ENCODE data around the gene ARHGEF9.
"Not testable (repeated sequence)": the region's sequence is repeated elsewhere in the genome, so short reads cannot be mapped to it uniquely, and the experiment has no call there.

Gene ARHGEF9

DNA sequence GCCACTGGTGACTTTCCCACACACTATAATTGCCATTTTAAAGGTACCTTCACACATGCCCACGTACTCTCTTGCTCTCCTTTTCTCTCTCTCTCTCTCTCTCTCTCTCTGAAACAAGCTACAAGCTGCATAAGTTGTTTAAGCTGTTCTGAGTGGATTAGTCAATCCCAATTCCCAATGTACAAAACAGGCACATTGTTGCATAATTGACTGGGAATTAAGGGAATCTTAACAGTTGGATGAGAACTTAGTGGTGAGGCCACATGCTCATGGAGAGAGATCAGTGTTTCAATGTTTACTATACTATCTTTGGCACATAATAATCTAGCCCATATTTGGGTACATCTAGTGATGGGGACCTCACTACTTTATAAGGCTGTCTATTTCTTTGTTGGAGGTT lies 123.3 kb downstream of the ARHGEF9 start:
- DNase-seq (ENCODE audit: low spot score), result no peak

DNA sequence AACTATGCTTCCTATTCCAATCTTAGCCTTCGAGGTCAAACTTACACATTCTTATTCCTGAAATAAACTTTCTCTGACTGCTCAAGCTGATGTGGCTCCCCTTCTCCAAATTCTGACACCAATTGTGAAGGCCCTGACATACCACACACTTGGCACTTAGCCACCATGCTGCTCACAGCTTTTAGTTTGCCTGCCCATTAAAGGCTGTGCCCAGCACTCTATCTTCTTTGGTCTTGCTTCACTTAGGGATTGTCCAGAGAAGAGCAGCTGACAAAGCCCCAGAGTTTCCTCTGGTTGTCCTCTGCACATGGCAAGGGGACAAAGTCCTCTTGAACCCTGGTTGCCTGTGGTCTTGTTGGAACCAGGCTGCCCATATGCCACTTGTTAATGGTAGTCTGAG lies 126.1 kb downstream of the ARHGEF9 start:
- DNase-seq (ENCODE audit: low spot score), result no peak

DNA sequence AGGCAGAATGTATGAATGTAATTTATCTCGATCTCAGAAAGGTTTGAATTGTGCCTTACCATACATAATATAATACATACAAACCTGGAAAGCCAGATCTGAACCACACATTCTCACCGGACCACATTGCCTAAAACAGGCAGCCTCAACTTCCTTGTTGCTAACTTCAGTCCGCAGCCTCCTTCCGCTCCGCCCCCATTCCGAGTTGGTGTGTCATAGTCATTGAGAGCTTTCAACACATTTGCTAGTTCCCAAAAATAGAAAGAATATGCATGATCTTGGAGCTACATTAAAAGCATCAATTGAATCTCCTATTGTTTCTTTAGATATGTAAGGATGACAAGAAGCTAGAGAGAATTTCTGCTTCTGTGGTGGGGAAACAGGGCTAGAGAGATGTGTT lies 127.2 kb downstream of the ARHGEF9 start:
- DNase-seq (ENCODE audit: low spot score), result no peak

DNA sequence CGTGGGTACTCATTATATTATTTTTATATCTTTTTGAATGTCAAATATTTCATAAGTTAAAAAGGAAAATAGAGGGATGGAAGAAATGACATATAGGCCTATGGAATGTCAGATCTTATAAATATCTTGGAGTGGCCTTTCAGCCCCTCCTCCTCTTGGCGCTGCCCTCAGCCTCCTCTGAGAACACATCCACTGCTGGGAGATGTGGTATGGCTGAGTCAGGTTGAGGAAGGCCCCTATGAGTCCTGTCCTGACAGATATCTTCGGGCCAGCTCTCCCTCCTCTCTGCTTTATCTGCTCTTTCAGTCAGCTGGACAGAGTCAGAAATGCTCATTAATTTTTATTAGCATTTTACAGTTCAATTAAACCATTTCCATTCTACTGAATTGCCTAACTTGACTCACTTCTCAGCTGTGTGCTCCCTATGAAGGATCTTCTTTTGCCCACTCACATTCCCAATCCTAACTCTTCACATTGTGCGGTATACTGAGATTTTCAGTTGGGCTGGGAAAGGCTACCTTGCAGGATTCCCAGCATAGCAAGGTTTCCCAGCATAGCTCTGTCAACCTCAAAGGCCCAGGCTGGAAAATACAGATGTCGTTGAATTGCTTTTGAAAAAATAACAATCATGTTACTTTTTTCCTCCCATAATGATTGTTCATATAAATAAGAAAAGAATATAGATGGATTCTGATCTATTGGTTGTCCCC lies 128.0 kb downstream of the ARHGEF9 start:
- no peak for DNase-seq (ENCODE audit: low spot score)

DNA sequence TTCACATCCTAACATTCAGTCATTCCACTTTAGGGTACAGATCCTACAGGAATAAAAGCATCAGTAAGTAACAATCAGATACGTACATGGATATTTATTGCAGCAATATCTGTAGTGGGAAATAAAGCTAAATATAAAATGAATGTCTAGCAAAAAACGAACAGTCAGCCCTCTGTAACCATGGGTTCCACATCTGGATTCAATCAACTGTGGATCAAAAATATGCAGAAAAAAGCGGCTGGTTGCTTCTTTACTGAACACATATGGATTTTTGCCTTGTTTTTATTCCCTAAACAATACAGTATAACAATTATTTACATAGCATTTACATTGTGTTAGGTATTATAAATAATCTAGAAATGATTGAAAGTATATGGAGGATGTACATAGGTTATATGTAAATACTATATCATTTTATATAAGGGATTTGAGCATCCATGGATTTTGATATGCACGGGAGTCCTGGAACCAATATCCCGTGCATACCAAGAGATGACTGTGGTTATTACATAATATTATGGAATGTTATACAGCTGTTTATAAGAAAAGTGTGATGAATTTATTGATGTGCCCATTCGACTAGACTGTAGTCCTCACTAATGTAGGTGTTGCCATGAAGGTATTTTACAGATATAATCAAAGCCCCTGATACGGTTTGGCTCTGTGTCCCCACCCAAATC lies 132.8 kb downstream of the ARHGEF9 start:
- DNase-seq (ENCODE audit: low spot score), result no peak

DNA sequence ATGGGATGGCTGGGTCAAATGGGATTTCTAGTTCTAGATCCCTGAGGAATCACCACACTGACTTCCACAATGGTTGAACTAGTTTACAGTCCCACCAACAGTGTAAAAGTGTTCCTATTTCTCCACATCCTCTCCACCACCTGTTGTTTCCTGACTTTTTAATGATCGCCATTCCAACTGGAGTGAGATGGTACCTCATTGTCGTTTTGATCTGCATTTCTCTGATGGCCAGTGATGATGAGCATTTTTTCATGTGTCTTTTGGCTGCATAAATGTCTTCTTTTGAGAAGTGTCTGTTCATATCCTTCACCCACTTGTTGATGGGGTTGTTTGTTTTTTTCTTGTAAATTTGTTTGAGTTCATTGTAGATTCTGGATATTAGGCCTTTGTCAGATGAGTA lies 139.3 kb downstream of the ARHGEF9 start:
- DNase-seq (ENCODE audit: low spot score), result not testable (repeated sequence)

DNA sequence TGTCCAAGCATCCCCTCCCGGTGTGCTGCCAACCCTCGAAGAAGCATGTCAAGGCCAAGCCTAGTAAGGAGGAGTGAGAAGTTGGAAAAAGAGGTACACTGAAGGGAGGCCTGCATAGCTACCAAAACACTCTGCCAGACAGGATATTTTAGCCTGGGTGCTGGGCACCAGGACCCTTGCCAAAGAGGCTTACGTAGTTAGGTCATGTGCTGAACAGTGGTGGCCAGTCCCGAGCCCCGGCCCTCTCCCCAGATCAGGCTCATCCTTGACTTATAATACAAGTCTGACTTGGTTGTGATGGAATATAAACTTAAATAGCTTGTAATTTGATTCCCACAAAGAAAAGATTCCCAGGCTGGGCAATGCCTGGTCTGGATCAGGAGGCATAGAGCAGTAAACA lies 149.3 kb downstream of the ARHGEF9 start:
- no peak for DNase-seq (ENCODE audit: low spot score)

DNA sequence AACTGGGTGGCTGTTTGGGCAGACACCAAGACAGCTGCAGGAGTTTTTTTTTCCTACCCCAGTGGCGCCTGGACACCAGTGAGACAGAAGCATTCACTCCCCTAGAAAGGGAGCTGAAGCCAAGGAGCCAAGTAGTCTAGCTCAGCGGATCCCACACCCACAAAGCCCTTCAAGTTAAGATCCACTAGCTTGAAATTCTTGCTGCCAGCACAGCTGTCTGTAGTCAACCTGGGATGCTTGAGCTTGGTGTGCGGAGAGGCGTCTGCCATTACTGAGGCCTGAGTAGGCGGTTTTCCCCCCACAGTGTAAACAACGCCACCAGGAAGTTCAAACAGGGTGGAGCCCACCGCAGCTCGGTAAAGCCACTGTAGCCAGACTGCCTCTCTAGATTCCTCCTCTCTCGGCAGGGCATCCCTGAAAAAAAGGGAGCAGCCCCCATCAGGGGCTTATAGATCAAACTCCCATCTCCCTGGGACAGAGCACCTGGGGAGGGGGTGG lies 171.4 kb downstream of the ARHGEF9 start:
- no peak for DNase-seq (ENCODE audit: low spot score)

DNA sequence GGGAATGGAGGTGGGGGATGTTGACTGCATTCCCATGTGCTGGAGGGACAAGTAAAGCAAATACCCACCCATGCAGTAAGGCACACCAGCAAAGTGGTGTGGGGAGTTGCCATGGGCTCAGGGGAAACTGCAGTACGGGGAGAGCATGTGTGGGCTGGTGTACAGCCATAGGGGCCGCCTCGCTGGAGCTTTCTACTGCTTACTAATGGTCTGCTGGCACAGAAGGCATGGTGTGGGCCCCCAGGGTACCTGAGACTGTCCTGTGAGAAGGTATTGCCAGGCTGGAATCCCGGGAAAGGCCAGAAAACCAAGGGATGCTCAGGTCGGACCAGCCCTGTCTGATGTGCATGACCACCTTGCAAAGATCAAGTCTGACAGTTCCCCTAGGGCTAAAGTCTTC lies 199.1 kb downstream of the ARHGEF9 start:
- no peak for DNase-seq (ENCODE audit: low spot score)

Measured in cerebellar cortex (tissue), 1 donor.